ENCODE measurements around the gene GSTM4. TPM values are rescaled to one million over a fixed set of nuclear protein-coding genes. Genes with fewer than 3 reads are reported as not detected.

GSTM4 gene
- total and polyA plus RNA-seq, 2 donors (not counting 1 experiment from before 2014, with no cell fraction given): 28.6 to 56.5 TPM

DNA sequence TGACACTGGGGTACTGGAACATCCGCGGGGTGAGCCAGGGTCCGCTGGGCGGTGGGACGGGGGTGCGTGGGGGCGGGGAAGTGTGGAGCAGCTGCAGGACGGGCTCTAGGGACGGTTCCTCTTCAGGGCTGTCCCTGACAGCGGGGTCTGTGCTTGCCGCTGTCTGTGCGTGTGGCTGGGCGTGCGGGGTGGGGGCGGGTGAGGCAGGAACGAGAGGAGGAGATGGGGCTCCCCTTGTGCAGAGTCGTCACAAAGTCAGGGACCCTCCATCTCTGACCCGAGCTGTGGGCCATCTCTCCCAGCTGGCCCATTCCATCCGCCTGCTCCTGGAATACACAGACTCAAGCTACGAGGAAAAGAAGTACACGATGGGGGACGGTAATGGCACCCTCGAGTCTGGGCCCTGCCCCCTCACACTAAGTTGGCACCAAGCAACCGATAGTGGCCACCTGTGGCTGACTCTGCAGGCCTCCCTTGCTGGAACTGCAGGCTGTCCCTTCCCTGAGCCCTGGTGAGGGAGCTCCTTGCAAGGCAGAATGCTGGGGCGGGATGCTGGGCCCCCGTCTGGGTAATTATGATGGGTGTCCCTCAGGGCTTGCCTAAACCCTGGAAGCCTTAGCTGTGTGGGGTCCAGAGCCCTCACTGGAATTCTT is 12.3 kb downstream of the GSTM4 start:
- POLR2A ChIA-PET: interaction anchor here (0.9 kb wide), 1 partner anchor 11 kb away, joined by 3 read pairs; no protein-coding TSS in a partner anchor
- H2AFZ ChIP-seq (ENCODE audit: insufficient read depth, low read depth, low read length, poor library complexity, severe bottlenecking): peak overlapping the region; percentile 58
- no peaks in the 10 kb centered on the region for H3K27me3 ChIP-seq (replicated peaks in 1 of 4; ENCODE audit: control extremely low read depth in 1 of 4, control insufficient read depth in 3 of 4, insufficient read depth in 4 of 4, low read length in 3 of 4)
- no peaks in the 10 kb centered on the region for H3K9me3 Mint-ChIP-seq (ENCODE audit: insufficient read depth)
- CTCF ChIA-PET: interaction anchor here (1.1 kb wide), 1 partner anchor 28 kb away, joined by 4 read pairs; no protein-coding TSS in a partner anchor
- H3K27me3 Mint-ChIP-seq: no peaks in the 10 kb centered on the region
- no peaks in the 10 kb centered on the region for H3K79me2 ChIP-seq (ENCODE audit: control insufficient read depth, insufficient read depth, low read length)
- H3K4me1 ChIP-seq (ENCODE audit: control insufficient read depth in 2 of 2, insufficient read depth in 2 of 2, low read length in 2 of 2): peaks cover 4 to 14% of the 10 kb centered on the region in 2 donors
- H4K20me1 ChIP-seq (ENCODE audit: control insufficient read depth, insufficient read depth, low read length, poor library complexity, severe bottlenecking): no peaks in the 10 kb centered on the region
- H3K4me1 Mint-ChIP-seq: peaks cover 19% of the 10 kb centered on the region
- H3K27ac ChIP-seq (ENCODE audit: low read length in 2 of 2): no peak overlapping the region
- peak overlapping the region; percentile 87 for H3K4me3 Mint-ChIP-seq
- peak overlapping the region; percentile 63 for H3K27ac Mint-ChIP-seq
- DNase-seq (no peak), ATAC-seq (ENCODE audit: low read depth) (peak; percentile 40)
- peak overlapping the region; percentile 72 for H3K4me2 ChIP-seq (replicated peaks; ENCODE audit: low read depth, low read length, poor library complexity, severe bottlenecking)
- WGBS (ENCODE audit: insufficient coverage): 19% methylated on average over 19 of the region's 26 CpGs
- no peaks in the 10 kb centered on the region for H3K9me3 ChIP-seq (ENCODE audit: control extremely low read depth in 1 of 3, control insufficient read depth in 2 of 3, insufficient read depth in 1 of 3, low read length in 2 of 3)
- H3K4me3 ChIP-seq (ENCODE audit: control extremely low read depth in 1 of 5, extremely low read depth in 1 of 5, insufficient read depth in 1 of 5, low read depth in 2 of 5, low read length in 4 of 5): peak overlapping the region in 4 of 5 experiments; percentile 22 to 43 (median 32)
- intact Hi-C loops (cut with micrococcal nuclease): no loop called here
- peak overlapping the region; percentile 44 for H3K9ac ChIP-seq (ENCODE audit: low read length)
- no peaks in the 10 kb centered on the region for H3K36me3 ChIP-seq (replicated peaks in 1 of 2; ENCODE audit: control extremely low read depth in 1 of 2, control insufficient read depth in 1 of 2, extremely low read depth in 1 of 2, insufficient read depth in 2 of 2, low read length in 1 of 2)
- TF ChIP-seq EZH2 (IDR thresholded peaks at IDR 0.05; ENCODE audit: borderline replicate concordance, insufficient read depth, low read depth, low read length, poor library complexity, severe bottlenecking): no peak
- TF ChIP-seq, protein P1, sequence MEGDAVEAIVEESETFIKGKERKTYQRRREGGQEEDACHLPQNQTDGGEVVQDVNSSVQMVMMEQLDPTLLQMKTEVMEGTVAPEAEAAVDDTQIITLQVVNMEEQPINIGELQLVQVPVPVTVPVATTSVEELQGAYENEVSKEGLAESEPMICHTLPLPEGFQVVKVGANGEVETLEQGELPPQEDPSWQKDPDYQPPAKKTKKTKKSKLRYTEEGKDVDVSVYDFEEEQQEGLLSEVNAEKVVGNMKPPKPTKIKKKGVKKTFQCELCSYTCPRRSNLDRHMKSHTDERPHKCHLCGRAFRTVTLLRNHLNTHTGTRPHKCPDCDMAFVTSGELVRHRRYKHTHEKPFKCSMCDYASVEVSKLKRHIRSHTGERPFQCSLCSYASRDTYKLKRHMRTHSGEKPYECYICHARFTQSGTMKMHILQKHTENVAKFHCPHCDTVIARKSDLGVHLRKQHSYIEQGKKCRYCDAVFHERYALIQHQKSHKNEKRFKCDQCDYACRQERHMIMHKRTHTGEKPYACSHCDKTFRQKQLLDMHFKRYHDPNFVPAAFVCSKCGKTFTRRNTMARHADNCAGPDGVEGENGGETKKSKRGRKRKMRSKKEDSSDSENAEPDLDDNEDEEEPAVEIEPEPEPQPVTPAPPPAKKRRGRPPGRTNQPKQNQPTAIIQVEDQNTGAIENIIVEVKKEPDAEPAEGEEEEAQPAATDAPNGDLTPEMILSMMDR (IDR thresholded peaks at IDR 0.05): no peak

DNA sequence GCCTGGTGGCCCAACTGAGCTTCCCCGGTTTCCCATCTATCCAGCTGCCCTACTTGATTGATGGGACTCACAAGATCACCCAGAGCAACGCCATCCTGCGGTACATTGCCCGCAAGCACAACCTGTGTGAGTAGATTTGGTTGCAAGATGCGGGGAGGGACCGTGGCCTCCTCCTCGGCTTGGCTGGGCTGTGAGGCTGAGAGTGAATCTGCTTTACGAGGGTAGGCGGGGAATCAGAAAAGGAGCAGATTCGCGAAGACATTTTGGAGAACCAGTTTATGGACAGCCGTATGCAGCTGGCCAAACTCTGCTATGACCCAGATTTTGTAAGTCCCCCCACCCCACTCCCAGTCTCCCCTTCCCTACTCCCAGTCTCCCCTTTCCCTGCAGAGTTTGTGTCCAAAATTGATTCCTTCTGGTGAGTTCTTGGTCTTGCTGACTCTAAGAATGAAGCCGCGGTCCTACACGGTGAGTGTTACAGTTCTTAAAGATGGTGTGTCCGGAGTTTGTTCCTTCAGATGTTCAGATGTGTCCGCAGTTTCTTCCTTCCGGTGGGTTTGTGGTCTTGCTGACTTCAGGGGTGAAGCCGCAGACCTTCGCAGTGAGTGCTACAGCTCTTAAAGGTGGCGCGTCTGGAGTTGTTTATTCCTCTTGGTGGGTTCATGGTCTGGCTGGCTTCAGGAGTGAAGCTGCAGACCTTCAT is 13.5 kb downstream of the GSTM4 start:
- H3K4me3 ChIP-seq (ENCODE audit: control extremely low read depth in 1 of 5, extremely low read depth in 1 of 5, insufficient read depth in 1 of 5, low read depth in 2 of 5, low read length in 4 of 5): peak overlapping the region in 1 of 5 experiments; percentile 19
- no peaks in the 10 kb centered on the region for H3K9me3 ChIP-seq (ENCODE audit: control extremely low read depth in 1 of 3, control insufficient read depth in 2 of 3, insufficient read depth in 1 of 3, low read length in 2 of 3)
- no peaks in the 10 kb centered on the region for H3K9me3 Mint-ChIP-seq (ENCODE audit: insufficient read depth)
- ChIA-PET CTCF (no interaction called here), POLR2A (interaction anchor here (0.9 kb wide), 1 partner anchor 13 kb away, joined by 3 read pairs; no protein-coding TSS in a partner anchor)
- WGBS (ENCODE audit: insufficient coverage): 80% methylated on average over 18 of the region's 22 CpGs
- no peak overlapping the region for H3K27ac ChIP-seq (ENCODE audit: low read length in 2 of 2)
- no peaks in the 10 kb centered on the region for H3K27me3 Mint-ChIP-seq
- no peaks in the 10 kb centered on the region for H3K79me2 ChIP-seq (ENCODE audit: control insufficient read depth, insufficient read depth, low read length)
- peaks cover 4 to 14% of the 10 kb centered on the region in 2 donors for H3K4me1 ChIP-seq (ENCODE audit: control insufficient read depth in 2 of 2, insufficient read depth in 2 of 2, low read length in 2 of 2)
- H3K4me1 Mint-ChIP-seq: peaks cover 16% of the 10 kb centered on the region
- peak overlapping the region; percentile 17 for H3K4me2 ChIP-seq (replicated peaks; ENCODE audit: low read depth, low read length, poor library complexity, severe bottlenecking)
- DNase-seq (no peak), ATAC-seq (ENCODE audit: low read depth) (no peak)
- intact Hi-C loops (cut with micrococcal nuclease): no loop called here
- no peaks in the 10 kb centered on the region for H4K20me1 ChIP-seq (ENCODE audit: control insufficient read depth, insufficient read depth, low read length, poor library complexity, severe bottlenecking)
- H3K27ac Mint-ChIP-seq: peak overlapping the region; percentile 68
- TF ChIP-seq, protein P1 (IDR thresholded peaks at IDR 0.05): no peak
- TF ChIP-seq EZH2 (IDR thresholded peaks at IDR 0.05; ENCODE audit: borderline replicate concordance, insufficient read depth, low read depth, low read length, poor library complexity, severe bottlenecking): no peak
- H3K4me3 Mint-ChIP-seq: peak overlapping the region; percentile 76
- no peaks in the 10 kb centered on the region for H3K36me3 ChIP-seq (replicated peaks in 1 of 2; ENCODE audit: control extremely low read depth in 1 of 2, control insufficient read depth in 1 of 2, extremely low read depth in 1 of 2, insufficient read depth in 2 of 2, low read length in 1 of 2)
- H3K9ac ChIP-seq (ENCODE audit: low read length): no peak overlapping the region
- H3K27me3 ChIP-seq (replicated peaks in 1 of 4; ENCODE audit: control extremely low read depth in 1 of 4, control insufficient read depth in 3 of 4, insufficient read depth in 4 of 4, low read length in 3 of 4): no peaks in the 10 kb centered on the region
- H2AFZ ChIP-seq (ENCODE audit: insufficient read depth, low read depth, low read length, poor library complexity, severe bottlenecking): peak overlapping the region; percentile 66

Data from B cell (primary cell).